ENCODE data around the gene VGLL4.

VGLL4 gene

DNA sequence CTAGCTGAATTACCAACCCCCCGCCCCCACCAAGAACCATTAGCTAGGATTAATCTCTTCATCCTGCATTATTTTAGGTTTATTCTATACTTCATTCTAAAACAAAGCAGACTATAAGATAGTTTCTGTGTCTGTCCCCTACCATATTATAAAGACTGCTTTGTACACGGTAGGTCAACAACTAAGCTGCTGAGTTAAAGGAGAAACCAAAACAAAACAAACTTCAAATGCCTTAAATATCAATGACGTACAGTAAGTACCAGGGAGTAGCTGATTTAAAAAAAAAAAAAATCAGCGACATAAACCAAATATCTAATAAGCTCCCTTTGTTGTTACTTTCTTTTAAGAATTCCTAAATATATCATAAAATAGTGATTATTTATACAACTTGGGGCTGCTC lies 7.8 kb upstream of the VGLL4 start:
- TF ChIP-seq, protein P1, sequence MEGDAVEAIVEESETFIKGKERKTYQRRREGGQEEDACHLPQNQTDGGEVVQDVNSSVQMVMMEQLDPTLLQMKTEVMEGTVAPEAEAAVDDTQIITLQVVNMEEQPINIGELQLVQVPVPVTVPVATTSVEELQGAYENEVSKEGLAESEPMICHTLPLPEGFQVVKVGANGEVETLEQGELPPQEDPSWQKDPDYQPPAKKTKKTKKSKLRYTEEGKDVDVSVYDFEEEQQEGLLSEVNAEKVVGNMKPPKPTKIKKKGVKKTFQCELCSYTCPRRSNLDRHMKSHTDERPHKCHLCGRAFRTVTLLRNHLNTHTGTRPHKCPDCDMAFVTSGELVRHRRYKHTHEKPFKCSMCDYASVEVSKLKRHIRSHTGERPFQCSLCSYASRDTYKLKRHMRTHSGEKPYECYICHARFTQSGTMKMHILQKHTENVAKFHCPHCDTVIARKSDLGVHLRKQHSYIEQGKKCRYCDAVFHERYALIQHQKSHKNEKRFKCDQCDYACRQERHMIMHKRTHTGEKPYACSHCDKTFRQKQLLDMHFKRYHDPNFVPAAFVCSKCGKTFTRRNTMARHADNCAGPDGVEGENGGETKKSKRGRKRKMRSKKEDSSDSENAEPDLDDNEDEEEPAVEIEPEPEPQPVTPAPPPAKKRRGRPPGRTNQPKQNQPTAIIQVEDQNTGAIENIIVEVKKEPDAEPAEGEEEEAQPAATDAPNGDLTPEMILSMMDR (IDR thresholded peaks at IDR 0.05; ENCODE audit: low read depth, low read length), result no peak
- DNase-seq (ENCODE audit: extremely low read depth, low read depth), result no peak

DNA sequence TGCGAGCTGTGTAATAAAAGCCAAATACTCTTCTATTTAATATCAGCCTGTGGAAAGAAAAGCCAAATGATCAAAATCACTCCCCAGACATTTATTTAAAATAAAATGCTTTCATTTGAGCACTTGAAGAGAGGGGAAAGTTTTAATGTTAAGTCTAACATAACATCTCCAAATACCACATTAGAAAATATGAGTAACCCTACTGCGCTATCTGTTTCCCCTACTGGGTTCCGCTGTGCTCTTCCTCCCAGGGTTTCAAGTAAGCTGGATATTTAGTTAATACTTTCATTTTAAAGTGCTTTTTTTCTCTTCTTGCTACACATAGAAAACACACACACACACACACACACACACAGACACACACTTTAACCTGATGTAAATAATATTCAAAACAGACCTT lies 6.7 kb upstream of the VGLL4 start:
- TF ChIP-seq, protein P1 (IDR thresholded peaks at IDR 0.05; ENCODE audit: low read depth, low read length), result no peak
- no peak for DNase-seq (ENCODE audit: extremely low read depth, low read depth)

DNA sequence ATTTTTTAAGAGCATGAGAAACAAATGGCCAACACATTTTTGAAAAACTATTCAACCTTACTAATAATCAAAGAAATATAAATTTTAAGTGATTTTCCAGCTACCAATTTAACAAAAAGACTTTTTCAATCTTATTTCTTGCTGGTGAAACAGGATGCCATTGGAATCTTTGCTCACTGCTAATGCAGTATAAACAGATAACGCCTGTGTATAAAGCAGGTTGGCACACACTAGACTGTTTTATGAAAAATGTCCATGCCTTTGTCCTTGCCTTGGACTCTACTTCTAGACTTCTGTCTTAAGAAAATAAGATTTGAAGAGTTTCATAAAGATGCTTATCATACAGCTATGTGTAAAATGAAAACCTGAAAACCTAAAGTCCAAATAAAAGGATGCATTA lies 5.0 kb upstream of the VGLL4 start:
- no peak for DNase-seq (ENCODE audit: extremely low read depth, low read depth)
- TF ChIP-seq, protein P1 (IDR thresholded peaks at IDR 0.05; ENCODE audit: low read depth, low read length), result no peak

DNA sequence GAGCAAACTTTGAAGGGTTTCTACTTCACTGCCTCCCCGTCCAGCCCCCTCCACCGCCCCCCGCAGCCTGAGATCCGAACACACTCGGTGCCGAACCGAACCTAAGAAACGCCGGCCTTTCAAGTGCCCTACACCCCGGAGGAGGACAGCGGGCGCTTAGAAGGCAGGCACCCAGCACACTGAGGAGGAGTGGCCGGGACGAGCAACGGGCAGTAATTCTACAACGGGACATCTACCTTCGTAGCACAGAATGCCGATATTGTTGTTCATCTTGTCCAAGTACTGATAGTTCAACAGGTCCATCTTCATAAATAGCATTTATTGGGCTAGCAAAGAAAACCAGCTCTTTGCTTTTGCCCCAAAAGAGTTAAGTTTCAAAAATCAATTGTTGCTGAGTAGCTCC lies 513 bp downstream of the VGLL4 start:
- TF ChIP-seq, protein P1 (IDR thresholded peaks at IDR 0.05; ENCODE audit: low read depth, low read length), result no peak
- DNase-seq (ENCODE audit: extremely low read depth, low read depth), result no peak

DNA sequence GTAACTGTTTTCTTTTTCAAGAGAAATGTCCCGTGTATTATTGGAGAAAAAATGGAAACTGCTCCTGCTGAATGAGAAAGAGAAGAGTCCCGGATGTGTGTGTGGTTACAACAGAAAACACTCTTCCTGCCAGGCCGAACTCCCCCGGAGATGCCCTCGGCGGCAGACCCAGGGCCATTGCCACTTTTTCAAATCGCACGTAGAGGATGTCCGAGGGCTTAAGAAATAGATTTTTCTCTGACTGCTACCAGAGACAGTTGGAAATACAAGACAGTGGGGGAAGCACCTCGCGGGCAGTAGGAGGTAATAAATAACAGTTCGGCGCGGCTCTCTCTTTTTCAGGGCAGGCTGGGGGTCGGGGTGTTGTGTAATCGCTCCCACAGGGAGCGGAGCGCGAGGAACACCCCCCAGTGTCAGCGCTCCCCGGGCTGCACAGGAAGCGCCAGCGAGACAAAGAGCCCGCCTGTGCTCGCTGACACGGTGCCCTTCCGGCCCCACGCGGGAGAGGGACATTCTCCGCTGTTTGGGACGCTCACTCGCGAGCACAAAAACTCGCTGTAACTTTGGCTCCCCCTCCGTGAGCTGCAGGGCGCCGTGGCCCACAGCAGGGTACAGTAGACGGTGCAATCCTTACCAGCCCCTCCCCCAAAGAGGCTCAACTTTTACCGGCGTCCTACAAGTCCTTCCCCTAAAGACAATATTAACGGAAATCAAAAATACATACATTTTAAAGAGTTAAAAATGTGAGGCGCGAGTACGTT lies 1.1 kb downstream of the VGLL4 start:
- peak; percentile 43 for DNase-seq (ENCODE audit: extremely low read depth, low read depth)

DNA sequence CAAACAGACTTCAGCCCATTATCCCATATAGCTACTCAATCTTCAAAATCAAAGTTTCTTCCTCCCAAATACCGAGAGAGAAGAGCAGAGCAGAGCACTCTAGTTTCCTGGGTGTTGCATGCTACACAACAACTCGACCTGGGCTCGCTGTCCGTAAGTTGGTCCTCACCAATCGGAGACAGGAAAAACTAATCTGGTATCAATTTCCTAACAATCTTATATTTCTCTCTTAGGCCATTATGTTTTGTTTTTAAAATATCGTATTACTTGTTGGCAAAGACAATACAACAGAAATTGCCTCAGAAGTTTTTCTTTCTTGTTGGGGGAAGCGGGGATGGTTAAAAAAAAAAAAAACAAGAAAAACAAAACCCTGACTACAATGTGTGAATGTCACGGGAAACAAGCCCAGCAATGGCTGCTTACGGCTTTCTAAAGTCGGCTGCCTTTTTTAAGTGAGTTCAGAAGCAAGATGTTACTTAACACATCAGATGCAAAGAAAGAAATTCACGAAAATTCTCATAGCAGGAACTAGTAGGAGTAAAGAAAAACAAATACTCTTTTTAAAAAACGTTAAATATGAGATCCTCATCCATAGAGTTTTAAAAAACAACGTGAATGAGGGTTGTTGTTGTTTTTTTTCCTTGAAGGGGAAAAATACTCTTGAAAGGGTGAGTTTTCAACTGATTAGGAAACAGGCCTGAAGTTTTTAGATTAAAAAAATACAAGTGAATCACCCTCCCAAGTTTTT lies 1.9 kb downstream of the VGLL4 start:
- TF ChIP-seq, protein P1 (IDR thresholded peaks at IDR 0.05; ENCODE audit: low read depth, low read length), result no peak
- peak; percentile 74 for DNase-seq (ENCODE audit: extremely low read depth, low read depth)

More for the DNA sequence above, 1.1 kb downstream of the VGLL4 start:
- TF ChIP-seq, protein P1 (IDR thresholded peaks at IDR 0.05; ENCODE audit: low read depth, low read length), result no peak; the same call in 1 of the 2 replicates

DNA sequence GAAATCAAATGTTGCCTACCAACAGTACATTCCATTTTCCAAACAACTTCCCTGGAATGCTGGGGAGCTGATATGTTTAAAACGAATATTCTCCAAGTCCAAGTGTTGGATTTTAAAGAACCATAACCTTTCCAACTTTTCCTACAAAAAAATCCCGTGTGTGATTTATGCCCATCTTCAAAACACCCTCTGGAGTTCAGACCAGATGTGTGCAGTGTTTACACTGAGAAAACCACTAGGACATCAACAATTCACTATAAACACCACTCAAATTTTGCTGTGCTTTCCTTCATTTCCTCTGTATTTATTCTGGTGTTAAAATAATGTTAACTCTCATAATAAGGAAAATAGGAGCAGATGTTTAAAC lies 2.4 kb downstream of the VGLL4 start:
- no peak for DNase-seq (ENCODE audit: extremely low read depth, low read depth)
- TF ChIP-seq, protein P1 (IDR thresholded peaks at IDR 0.05; ENCODE audit: low read depth, low read length), result no peak

Data from AG09319 (cell line).